H1 (cell line): Measurements from ENCODE around the gene ZBTB49. TPM values are rescaled to one million over a fixed set of nuclear protein-coding genes. Genes with fewer than 3 reads are reported as not detected.

Source experiments
- ATF3 ChIP-seq: IDR thresholded peaks from 2 replicates; pipeline ENCODE4 v1.6.1; 2011; ENCODE audit warnings: low read depth, mild to moderate bottlenecking, low read length; ENCODE audit not compliant: insufficient read depth
- CEBPB ChIP-seq: IDR thresholded peaks from 2 replicates; pipeline ENCODE4 v1.6.1; 2012; ENCODE audit warnings: low read depth, low read length
- EP300 ChIP-seq, 2 experiments: IDR thresholded peaks; 1 replicate in 1 of 2; 2 replicates in 1 of 2; pipeline ENCODE4 v1.6.1; 2011 to 2012; ENCODE audit warnings: low read depth in 2 of 2, low read length in 2 of 2, mild to moderate bottlenecking in 2 of 2, borderline replicate concordance in 1 of 2, inconsistent platforms in 1 of 2, moderate library complexity in 1 of 2
- FOSL1 ChIP-seq: IDR thresholded peaks from 2 replicates; pipeline ENCODE4 v1.6.1; 2011; ENCODE audit warnings: mild to moderate bottlenecking, low read depth, low read length, moderate library complexity; ENCODE audit not compliant: insufficient read depth
- RNF2 ChIP-seq: fragments of 200-900, 300-1000 bp; sonication (generic); IDR thresholded peaks from 2 replicates; pipeline ENCODE4 v1.7.1; 2016; ENCODE audit warnings: borderline replicate concordance, low read depth, mild to moderate bottlenecking, antibody characterized with exemption, low read length; ENCODE audit not compliant: poor library complexity, severe bottlenecking; ENCODE audit errors: missing control alignments
- SAP30 ChIP-seq: fragments of 300-600 bp; sonication (generic); IDR thresholded peaks from 2 replicates; pipeline ENCODE4 v1.7.1; 2012; ENCODE audit warnings: low read length, moderate library complexity, mild to moderate bottlenecking, inconsistent platforms; ENCODE audit not compliant: insufficient read depth, insufficient replicate concordance
- USF2 ChIP-seq: IDR thresholded peaks from 2 replicates; pipeline ENCODE4 v1.6.1; 2011; ENCODE audit warnings: low read length, improper control_type of control experiment
- polyA plus RNA-seq, 7 experiments: library from polyadenylated mRNA; depleted of rRNA in 3 of 7; stranded (reverse) in 5 of 7; unstranded in 2 of 7; fragments of >200 nt in 5 of 7; fragments of 200-250 nt in 2 of 7; gene quantifications; 1 replicate in 5 of 7; 2 replicates in 1 of 7; 4 replicates in 1 of 7; pipeline versions ENCODE4 v1.2.1 to v1.2.3, GENCODE V29; 2011 to 2013; ENCODE audit warnings: missing spikeins in 2 of 7, mixed read lengths in 2 of 7
- total RNA-seq: library from RNA; stranded (reverse); fragmentation: NEBNext Ultra II Directional; extraction: Animal tissue kit (Norgen Biotek cat#: 25700); gene quantifications from 2 replicates; pipeline ENCODE4 v1.2.1, GENCODE V29; 2021

ZBTB49 gene
- total and polyA plus RNA-seq, 2 of the 8 experiments (the other 6 are each of a cell fraction or from before 2014, with no cell fraction given) = 4.2 to 6.8 TPM

- TF ChIP-seq USF2 (no peak), FOSL1 (no peak), SAP30 (no peak), EP300 (IDR thresholded peaks at IDR 0.05; ENCODE audit: borderline replicate concordance in 1 of 2, low read depth in 2 of 2, low read length in 2 of 2) (no peak), CEBPB (no peak), RNF2 (no peak), ATF3 (no peak)
These were observed 21.1 kb downstream of the ZBTB49 start (continued) for GRCh38 chr4:4311193-4311592.
